Gastrocnemius medialis (tissue), 4 donors: ENCODE measurements around the gene RIMKLB. TPM values are rescaled to one million over a fixed set of nuclear protein-coding genes. Genes with fewer than 3 reads are reported as not detected.

Experiments used
- ATAC-seq, 2 donors: fragments of 150-250 bp; one replicate each; pipeline ENCODE4 v1.9.1; 2016
- DNase-seq, 2 donors: peaks; one replicate each; pipeline ENCODE4 v3.0.0-alpha.2; 2019
- H3K27ac ChIP-seq, 4 donors: fragments of 200-600 bp; sonication (generic); 1 replicate in 1 of 4; 2 replicates in 3 of 4; pipeline ENCODE4 v1.5.1; 2016 to 2018; ENCODE audit warnings: mild to moderate bottlenecking in 2 of 4, moderate library complexity in 1 of 4
- H3K27me3 ChIP-seq, 3 donors: fragments of 200-600 bp; sonication (generic) in 2 of 3; 1 replicate in 1 of 3; 2 replicates in 2 of 3; pipeline versions ENCODE4 v1.5.1 to v1.6.0; 2016 to 2019; ENCODE audit warnings: mild to moderate bottlenecking in 1 of 3, moderate library complexity in 1 of 3
- H3K36me3 ChIP-seq, 2 donors: fragments of 200-600 bp; sonication (generic) in 1 of 2; one replicate each; pipeline ENCODE4 v1.5.1; 2017 to 2018
- H3K4me1 ChIP-seq, 2 donors: fragments of 200-600 bp; sonication (generic) in 1 of 2; one replicate each; pipeline ENCODE4 v1.5.1; 2016 to 2017; ENCODE audit warnings: mild to moderate bottlenecking in 2 of 2
- H3K4me3 ChIP-seq, 4 donors: fragments of 200-600 bp; sonication (generic) in 3 of 4; 1 replicate in 1 of 4; 2 replicates in 3 of 4; pipeline ENCODE4 v1.5.1; 2016 to 2019; ENCODE audit warnings: mild to moderate bottlenecking in 2 of 4
- H3K9me3 ChIP-seq, 3 donors: fragments of 200-600 bp; sonication (generic) in 2 of 3; 1 replicate in 1 of 3; 2 replicates in 2 of 3; pipeline ENCODE4 v1.5.1; 2016 to 2019
- CTCF ChIP-seq, 5 experiments: fragments of 450-650 bp in 3 of 5; fragments of 200-600 bp in 2 of 5; sonication (generic) in 2 of 5; IDR thresholded peaks in 4 of 5; conservative IDR thresholded peaks in 1 of 5; 1 replicate in 4 of 5; 2 replicates in 1 of 5; pipeline ENCODE4 v1.5.1; 2016 to 2019; ENCODE audit warnings: antibody characterized with exemption in 5 of 5, mild to moderate bottlenecking in 3 of 5, moderate library complexity in 3 of 5
- POLR2A ChIP-seq, 2 donors: fragments of 450-650 bp; IDR thresholded peaks; one replicate each; pipeline ENCODE4 v1.6.1; 2017; ENCODE audit warnings: antibody characterized with exemption in 2 of 2, mild to moderate bottlenecking in 2 of 2, moderate library complexity in 2 of 2
- in situ Hi-C, 4 donors: fragments of 200-750 bp; cut with MboI; loops; one replicate each; pipeline versions ENCODE4 v1.15.0 to v1.8.0; 2017; ENCODE audit warnings: low sequenced_read_pairs in 4 of 4
- intact Hi-C: fragments of 100-400 bp; cut with DNase I; formaldehyde crosslinking; loops from one replicate; pipeline ENCODE4 v1.15.1; 2023; ENCODE audit warnings: low total_unique reads
- total RNA-seq, 4 donors: library from RNA; depleted of rRNA; stranded (reverse); fragments of >200 nt; gene quantifications; one replicate each; pipeline versions ENCODE4 v1.1.0 to v1.2.3, GENCODE V29; 2016

RIMKLB gene
- total RNA-seq, 4 donors from 2014 or later = 6.9 to 13.7 (median 11.5) TPM

- peak overlapping the region in 1 of 4 donors; percentile 35 for H3K27ac ChIP-seq
- intact Hi-C loops = no loop called here
- peak in 1 of 2 donors; percentile 24 for ATAC-seq
Observed at GRCh38 chr12:8665759-8666158, 32.0 kb upstream of the RIMKLB start.

GRCh38 chr12:8667270-8667669 is 30.5 kb upstream of the RIMKLB start:
- H3K9me3 ChIP-seq = no peaks in the 10 kb centered on the region
- TF ChIP-seq POLR2A (IDR thresholded peaks at IDR 0.05) (no peak), CTCF (IDR thresholded peaks at IDR 0.05 in 4 of 5, conservative IDR thresholded peaks at IDR 0.05 in 1 of 5) (no peak)
- no peak overlapping the region for H3K4me3 ChIP-seq
- no peaks in the 10 kb centered on the region for H3K27me3 ChIP-seq
- ATAC-seq = no peak
- no peaks in the 10 kb centered on the region for H3K36me3 ChIP-seq
- no peak overlapping the region for H3K27ac ChIP-seq
- no peaks in the 10 kb centered on the region for H3K4me1 ChIP-seq
- intact Hi-C loops = no loop called here
- in situ Hi-C loops = no loop called here
- no peak for DNase-seq

More at GRCh38 chr12:8665759-8666158, 32.0 kb upstream of the RIMKLB start:
- no peak for DNase-seq
- Histone ChIP-seq H3K36me3 (no peaks in the 10 kb centered on the region), H3K4me3 (no peak overlapping the region), H3K27me3 (no peaks in the 10 kb centered on the region), H3K4me1 (no peaks in the 10 kb centered on the region), H3K9me3 (no peaks in the 10 kb centered on the region)
- in situ Hi-C loops = no loop called here
- TF ChIP-seq POLR2A (IDR thresholded peaks at IDR 0.05) (no peak), CTCF (IDR thresholded peaks at IDR 0.05 in 4 of 5, conservative IDR thresholded peaks at IDR 0.05 in 1 of 5) (no peak)

- in situ Hi-C loops (no loop called here), intact Hi-C loops (no loop called here)
- TF ChIP-seq CTCF (IDR thresholded peaks at IDR 0.05 in 4 of 5, conservative IDR thresholded peaks at IDR 0.05 in 1 of 5) (no peak), POLR2A (IDR thresholded peaks at IDR 0.05) (no peak)
- Histone ChIP-seq H3K9me3 (no peaks in the 10 kb centered on the region), H3K4me1 (no peaks in the 10 kb centered on the region), H3K4me3 (no peak overlapping the region), H3K36me3 (no peaks in the 10 kb centered on the region), H3K27me3 (no peaks in the 10 kb centered on the region), H3K27ac (no peak overlapping the region)
- no peak for DNase-seq
- no peak for ATAC-seq
Observed at GRCh38 chr12:8668441-8668840, 29.4 kb upstream of the RIMKLB start.

GRCh38 chr12:8672381-8672780 is 25.4 kb upstream of the RIMKLB start:
- DNase-seq (no peak), ATAC-seq (no peak)
- no peak overlapping the region for H3K27ac ChIP-seq
- H3K9me3 ChIP-seq = no peaks in the 10 kb centered on the region
- H3K36me3 ChIP-seq = no peaks in the 10 kb centered on the region
- no peaks in the 10 kb centered on the region for H3K27me3 ChIP-seq
- H3K4me1 ChIP-seq = no peaks in the 10 kb centered on the region
- H3K4me3 ChIP-seq = no peak overlapping the region
- intact Hi-C loops (no loop called here), in situ Hi-C loops (no loop called here)
- TF ChIP-seq CTCF (IDR thresholded peaks at IDR 0.05 in 4 of 5, conservative IDR thresholded peaks at IDR 0.05 in 1 of 5) (no peak), POLR2A (IDR thresholded peaks at IDR 0.05) (no peak)

GRCh38 chr12:8675591-8676036 is 22.2 kb upstream of the RIMKLB start:
- H3K4me3 ChIP-seq = no peak overlapping the region
- no peak for DNase-seq
- intact Hi-C loops = no loop called here
- peak in 1 of 2 donors; percentile 36 for ATAC-seq
- no peaks in the 10 kb centered on the region for H3K27me3 ChIP-seq
- no peaks in the 10 kb centered on the region for H3K9me3 ChIP-seq
- in situ Hi-C loops = loop anchor here in 3 of 4 donors (25.0 kb wide), 2 partner anchors 362 to 387 kb away; no protein-coding TSS in a partner anchor
- H3K27ac ChIP-seq = peak overlapping the region in 2 of 4 donors; percentile 15 to 31
- no peaks in the 10 kb centered on the region for H3K36me3 ChIP-seq
- no peaks in the 10 kb centered on the region for H3K4me1 ChIP-seq
- TF ChIP-seq CTCF (IDR thresholded peaks at IDR 0.05 in 4 of 5, conservative IDR thresholded peaks at IDR 0.05 in 1 of 5) (no peak), POLR2A (IDR thresholded peaks at IDR 0.05) (no peak)
